HL-60 (cell line): ENCODE results near the gene ARMC10.

Experiments
- GABPA ChIP-seq: IDR thresholded peaks from 2 replicates; pipeline ENCODE4 v1.6.1; 2012; ENCODE audit warnings: low read depth
- POLR2AphosphoS5 ChIP-seq: IDR thresholded peaks from 2 replicates; pipeline ENCODE4 v1.6.1; 2012; ENCODE audit warnings: low read depth
- TF ChIP-seq, protein P1 (sequence below): IDR thresholded peaks from one replicate; pipeline ENCODE4 v1.5.1; 2011; ENCODE audit warnings: low read length, control low read depth, inconsistent platforms; ENCODE audit not compliant: insufficient read depth
- TF ChIP-seq, protein P2 (sequence below): IDR thresholded peaks from 2 replicates; pipeline ENCODE4 v1.6.1; 2012; ENCODE audit warnings: low read depth; ENCODE audit not compliant: insufficient replicate concordance

DNA sequence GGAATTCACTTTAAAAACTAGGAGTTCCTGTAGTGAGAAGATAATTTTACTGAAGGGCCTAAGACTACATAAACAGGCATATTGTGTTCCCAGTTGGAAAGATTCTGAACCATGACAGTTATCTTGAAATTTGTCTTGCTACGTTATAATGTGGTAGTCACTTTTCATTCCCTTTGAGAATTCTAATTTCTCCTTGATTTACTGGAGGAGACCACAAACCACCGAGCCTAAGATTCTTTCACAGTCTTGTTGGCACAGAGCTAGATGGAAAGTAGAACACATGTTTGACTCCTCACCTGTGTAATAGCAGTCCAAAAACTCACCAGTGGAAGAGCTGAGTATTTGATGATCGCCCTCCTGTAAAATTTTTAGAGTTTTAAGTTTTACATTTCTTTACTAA is 4.9 kb downstream of the ARMC10 start:
- TF ChIP-seq POLR2AphosphoS5 (no peak), GABPA (no peak)
- TF ChIP-seq, protein P1, sequence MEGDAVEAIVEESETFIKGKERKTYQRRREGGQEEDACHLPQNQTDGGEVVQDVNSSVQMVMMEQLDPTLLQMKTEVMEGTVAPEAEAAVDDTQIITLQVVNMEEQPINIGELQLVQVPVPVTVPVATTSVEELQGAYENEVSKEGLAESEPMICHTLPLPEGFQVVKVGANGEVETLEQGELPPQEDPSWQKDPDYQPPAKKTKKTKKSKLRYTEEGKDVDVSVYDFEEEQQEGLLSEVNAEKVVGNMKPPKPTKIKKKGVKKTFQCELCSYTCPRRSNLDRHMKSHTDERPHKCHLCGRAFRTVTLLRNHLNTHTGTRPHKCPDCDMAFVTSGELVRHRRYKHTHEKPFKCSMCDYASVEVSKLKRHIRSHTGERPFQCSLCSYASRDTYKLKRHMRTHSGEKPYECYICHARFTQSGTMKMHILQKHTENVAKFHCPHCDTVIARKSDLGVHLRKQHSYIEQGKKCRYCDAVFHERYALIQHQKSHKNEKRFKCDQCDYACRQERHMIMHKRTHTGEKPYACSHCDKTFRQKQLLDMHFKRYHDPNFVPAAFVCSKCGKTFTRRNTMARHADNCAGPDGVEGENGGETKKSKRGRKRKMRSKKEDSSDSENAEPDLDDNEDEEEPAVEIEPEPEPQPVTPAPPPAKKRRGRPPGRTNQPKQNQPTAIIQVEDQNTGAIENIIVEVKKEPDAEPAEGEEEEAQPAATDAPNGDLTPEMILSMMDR, result no peak
- TF ChIP-seq, protein P2, sequence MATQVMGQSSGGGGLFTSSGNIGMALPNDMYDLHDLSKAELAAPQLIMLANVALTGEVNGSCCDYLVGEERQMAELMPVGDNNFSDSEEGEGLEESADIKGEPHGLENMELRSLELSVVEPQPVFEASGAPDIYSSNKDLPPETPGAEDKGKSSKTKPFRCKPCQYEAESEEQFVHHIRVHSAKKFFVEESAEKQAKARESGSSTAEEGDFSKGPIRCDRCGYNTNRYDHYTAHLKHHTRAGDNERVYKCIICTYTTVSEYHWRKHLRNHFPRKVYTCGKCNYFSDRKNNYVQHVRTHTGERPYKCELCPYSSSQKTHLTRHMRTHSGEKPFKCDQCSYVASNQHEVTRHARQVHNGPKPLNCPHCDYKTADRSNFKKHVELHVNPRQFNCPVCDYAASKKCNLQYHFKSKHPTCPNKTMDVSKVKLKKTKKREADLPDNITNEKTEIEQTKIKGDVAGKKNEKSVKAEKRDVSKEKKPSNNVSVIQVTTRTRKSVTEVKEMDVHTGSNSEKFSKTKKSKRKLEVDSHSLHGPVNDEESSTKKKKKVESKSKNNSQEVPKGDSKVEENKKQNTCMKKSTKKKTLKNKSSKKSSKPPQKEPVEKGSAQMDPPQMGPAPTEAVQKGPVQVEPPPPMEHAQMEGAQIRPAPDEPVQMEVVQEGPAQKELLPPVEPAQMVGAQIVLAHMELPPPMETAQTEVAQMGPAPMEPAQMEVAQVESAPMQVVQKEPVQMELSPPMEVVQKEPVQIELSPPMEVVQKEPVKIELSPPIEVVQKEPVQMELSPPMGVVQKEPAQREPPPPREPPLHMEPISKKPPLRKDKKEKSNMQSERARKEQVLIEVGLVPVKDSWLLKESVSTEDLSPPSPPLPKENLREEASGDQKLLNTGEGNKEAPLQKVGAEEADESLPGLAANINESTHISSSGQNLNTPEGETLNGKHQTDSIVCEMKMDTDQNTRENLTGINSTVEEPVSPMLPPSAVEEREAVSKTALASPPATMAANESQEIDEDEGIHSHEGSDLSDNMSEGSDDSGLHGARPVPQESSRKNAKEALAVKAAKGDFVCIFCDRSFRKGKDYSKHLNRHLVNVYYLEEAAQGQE, result no peak
